ENCODE results near the gene GPR39. TPM values are rescaled to one million over a fixed set of nuclear protein-coding genes. Genes with fewer than 3 reads are reported as not detected.
"Not testable (repeated sequence)": the region's sequence is repeated elsewhere in the genome, so short reads cannot be mapped to it uniquely, and the experiment has no call there.

The GPR39 gene
- 7.4 TPM for total RNA-seq

DNA sequence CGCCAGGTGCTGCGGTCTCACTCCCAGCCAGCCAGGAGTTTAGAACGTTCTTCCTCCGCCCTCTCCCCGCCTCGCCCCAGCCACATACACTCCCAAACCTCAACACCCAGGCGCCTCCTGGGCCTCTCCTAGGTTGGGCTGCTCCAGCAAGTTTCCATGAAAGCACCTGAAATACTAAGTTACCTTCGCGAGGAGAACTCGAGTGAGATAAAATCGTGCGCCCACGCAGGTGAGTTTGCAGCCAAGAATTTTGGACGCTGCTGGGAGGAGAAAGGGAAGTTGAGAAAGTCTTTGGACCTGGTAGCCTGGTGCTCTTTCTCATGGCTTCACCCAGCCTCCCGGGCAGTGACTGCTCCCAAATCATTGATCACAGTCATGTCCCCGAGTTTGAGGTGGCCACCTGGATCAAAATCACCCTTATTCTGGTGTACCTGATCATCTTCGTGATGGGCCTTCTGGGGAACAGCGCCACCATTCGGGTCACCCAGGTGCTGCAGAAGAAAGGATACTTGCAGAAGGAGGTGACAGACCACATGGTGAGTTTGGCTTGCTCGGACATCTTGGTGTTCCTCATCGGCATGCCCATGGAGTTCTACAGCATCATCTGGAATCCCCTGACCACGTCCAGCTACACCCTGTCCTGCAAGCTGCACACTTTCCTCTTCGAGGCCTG, at the start of gene GPR39:
Gene GPR39 (plus strand): TSS at position 83 of the 673 bp plus-strand sequence.
- DNase-seq (ENCODE audit: low spot score) (no peak), ATAC-seq (peak; percentile 32)

DNA sequence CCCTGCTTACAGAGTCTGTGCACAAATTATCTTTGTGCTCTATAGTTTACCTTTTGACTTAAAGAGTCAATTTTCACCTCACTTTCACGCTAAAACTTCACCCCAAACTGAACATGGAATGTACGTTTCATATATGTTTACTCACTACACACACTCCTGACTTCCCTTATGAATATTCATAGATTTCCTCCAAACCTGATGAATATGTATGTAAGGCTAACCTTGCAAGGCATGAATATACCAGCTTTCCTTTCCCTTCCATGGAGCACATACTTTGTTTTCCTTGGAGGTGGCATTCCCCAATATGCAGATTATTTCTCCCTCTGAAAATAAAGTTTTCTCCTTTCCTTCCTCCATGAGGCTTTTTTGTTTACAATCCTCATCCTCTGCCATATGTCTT, 48.4 kb upstream of the GPR39 start:
- ATAC-seq, result no peak

GRCh38 chr2:132372276-132372675, 44.3 kb upstream of the GPR39 start:
- no peak for ATAC-seq
- DNase-seq (ENCODE audit: low spot score), result no peak

More for the DNA sequence above, 48.4 kb upstream of the GPR39 start:
- no peak for DNase-seq (ENCODE audit: low spot score)

DNA sequence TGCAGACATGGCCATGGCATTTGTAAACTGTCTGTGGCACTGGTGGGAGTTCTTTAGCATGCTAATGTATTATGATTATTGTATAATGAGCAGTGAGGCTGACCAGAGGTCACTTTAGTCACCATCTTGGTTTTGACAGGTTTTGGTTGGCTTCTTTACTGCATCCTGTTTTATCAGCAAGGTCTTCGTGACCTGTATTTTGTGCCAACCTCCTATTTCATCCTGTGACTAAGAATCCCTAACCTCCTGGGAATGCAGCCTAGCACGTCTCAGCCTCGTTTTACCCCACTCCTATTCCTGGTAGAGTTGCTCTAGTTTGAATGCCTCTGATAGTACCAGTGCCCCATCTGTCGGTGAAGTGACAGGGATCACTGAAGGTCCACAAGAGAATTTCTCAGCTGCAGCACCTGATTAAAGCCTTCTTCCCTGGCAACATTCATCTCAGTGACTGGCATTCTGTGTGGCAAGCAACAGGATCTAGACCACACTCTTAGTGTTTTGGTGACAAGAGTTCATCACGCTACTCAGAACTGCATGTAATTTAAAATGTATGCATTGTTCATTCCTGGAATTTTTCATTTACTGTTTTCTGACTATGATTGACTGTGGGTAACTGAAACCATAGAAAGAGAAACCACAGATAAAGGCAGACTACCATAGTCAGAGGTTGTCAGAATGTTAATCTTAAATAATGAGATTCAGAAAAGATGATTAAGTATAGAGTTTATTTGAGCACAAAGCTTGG, 43.0 kb upstream of the GPR39 start:
- DNase-seq (ENCODE audit: low spot score), result no peak
- no peak for ATAC-seq

DNA sequence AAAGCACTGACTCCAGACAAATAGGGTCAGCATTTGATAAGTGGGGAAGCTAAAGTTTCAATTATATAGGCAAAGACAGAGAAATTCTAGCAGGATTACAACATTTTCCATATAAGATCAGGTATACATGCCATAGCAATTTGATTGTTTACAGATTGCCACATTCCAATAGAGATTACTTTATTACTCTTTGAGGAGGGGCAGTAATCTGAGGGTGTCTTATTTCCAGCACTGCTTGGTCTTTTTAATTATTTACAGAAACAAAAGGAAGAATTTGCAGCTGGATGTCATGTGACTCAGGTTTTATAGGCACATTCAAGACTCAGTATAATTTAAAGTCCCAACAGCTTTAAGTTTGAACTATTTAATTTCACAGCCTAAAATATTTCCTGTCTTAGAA, 42.5 kb upstream of the GPR39 start:
- DNase-seq (ENCODE audit: low spot score), result no peak
- ATAC-seq, result no peak

DNA sequence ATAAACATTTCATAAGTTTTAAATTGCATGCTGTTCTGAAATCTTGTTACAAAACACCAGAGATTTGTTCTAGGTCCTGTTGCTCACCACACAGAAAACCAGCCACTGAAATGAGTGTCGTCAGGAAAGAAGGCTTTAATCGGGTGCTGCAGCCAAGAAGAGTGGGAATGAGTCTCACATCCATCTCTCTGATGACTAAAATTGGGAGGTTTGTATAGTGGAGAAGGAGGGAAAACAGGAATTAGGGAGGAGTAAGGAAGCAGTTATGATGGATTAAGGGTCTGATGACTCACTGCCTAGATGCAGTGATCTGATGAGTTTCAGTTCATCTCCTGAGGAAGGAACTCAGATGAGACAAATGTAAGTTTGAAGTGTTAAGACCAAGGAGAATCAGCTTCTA, 42.1 kb upstream of the GPR39 start:
- DNase-seq (ENCODE audit: low spot score) (no peak), ATAC-seq (no peak)

- DNase-seq (ENCODE audit: low spot score) (no peak), ATAC-seq (no peak)
Measured at GRCh38 chr2:132374961-132375360, 41.6 kb upstream of the GPR39 start.

DNA sequence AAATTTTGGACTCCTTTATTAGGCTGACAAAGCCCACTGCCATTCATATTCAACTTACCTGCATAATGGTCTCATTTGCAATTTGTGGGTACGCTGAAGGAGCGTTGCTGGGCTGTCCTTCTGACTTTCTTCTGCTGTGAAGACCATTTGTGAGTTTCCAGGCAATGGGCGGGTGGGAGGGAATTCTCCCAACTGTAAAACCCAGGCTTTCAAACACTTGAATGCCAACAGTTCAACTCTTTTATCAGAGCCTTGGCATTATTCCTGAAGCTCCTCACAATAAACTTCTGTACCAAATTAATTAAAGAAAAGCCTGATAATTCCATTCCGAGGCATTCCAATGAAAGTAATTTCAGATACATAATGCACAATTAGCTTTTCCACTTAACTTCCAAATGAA, 35.2 kb upstream of the GPR39 start:
- DNase-seq (ENCODE audit: low spot score), result no peak
- ATAC-seq, result no peak

- ATAC-seq, result no peak
- DNase-seq (ENCODE audit: low spot score), result no peak
Measured at GRCh38 chr2:132383956-132384355, 32.6 kb upstream of the GPR39 start.

GRCh38 chr2:132384491-132385151, 32.0 kb upstream of the GPR39 start:
- peak; percentile 11 for ATAC-seq
- DNase-seq (ENCODE audit: low spot score), result no peak

DNA sequence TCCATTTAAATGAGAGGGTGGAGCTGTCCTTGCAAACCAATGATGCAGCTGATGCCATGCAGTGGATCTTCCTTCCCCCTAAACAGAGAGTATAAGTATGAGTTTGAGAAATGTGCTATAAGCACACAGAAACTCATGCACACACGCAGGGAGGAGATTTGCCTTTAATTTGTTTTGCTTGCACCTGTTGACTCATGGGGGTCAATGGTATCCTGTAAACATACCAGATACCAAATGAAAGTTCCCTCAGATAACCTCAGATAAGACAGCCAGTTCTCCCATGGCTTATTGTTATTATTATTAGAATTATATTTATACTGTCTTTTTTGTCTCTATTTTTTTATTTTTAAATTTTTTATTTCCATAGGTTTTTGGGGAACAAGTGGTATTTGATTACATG, 29.5 kb upstream of the GPR39 start:
- peak; percentile 32 for ATAC-seq
- DNase-seq (ENCODE audit: low spot score), result no peak

DNA sequence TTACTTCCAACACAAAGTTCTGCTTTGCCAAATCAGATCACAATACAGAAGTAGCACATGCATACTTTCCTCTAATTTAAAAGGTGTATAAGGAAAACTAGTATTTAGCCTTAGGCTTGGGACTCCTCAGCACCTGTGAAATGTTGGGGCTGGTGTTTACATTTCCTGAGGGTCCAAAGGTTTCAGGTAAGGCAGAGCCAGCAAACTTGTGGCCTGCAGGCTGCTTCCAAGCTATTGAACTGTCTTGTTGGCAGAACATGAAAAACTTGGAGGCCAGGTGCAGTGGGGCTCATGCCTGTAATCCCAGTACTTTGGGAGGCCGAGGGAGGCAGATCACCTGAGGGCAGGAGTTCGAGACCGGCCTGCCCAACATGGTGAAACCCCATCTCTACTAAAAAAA, 26.5 kb upstream of the GPR39 start:
- DNase-seq (ENCODE audit: low spot score), result no peak
- ATAC-seq, result peak; percentile 40

GRCh38 chr2:132391378-132391777, 25.2 kb upstream of the GPR39 start:
- ATAC-seq, result no peak
- no peak for DNase-seq (ENCODE audit: low spot score)

DNA sequence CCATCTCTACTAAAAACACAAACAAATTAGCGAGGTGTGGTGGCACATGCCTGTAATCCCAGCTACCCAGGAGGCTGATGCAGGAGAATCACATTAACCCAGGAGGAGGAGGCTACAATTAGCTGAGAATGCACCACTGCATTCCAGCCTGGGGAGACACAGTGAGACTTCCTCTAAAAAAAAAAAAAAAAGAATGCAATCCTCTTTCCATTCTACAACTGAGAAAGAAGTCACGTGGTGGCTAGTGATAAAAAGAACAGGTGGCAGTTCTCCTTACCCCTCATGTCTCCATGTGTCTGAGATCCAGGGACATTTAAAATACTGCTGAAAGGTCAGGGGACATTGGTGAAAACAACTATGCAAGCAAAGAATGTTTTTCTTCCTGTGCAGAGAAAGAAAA, 24.4 kb upstream of the GPR39 start:
- no peak for DNase-seq (ENCODE audit: low spot score)
- no peak for ATAC-seq

DNA sequence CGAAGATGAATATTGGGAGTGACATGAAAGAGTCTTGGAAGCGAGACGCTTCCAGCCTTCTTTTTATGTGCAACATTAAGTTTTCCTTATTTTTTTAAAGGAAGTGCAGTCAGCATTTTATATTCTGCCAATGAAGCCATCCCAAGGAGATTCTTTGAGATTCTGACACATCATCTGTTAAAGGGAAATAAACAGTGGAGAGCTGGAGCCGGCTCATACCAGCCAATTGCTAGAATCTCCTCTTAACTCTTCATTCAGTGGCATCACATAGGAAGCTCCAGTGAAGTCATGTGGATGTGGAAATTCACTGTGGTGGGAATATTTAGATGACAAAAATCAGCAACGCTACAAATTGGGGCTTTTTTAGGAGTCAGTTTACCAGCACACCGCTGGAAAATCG, 23.7 kb upstream of the GPR39 start:
- no peak for ATAC-seq
- DNase-seq (ENCODE audit: low spot score), result no peak

- ATAC-seq; DNase-seq (ENCODE audit: low spot score): not testable (repeated sequence)
Measured at GRCh38 chr2:132397042-132397441, 19.6 kb upstream of the GPR39 start.

- no peak for ATAC-seq
- DNase-seq (ENCODE audit: low spot score), result no peak
Measured at GRCh38 chr2:132400169-132400900, 16.3 kb upstream of the GPR39 start.

- no peak for ATAC-seq
- no peak for DNase-seq (ENCODE audit: low spot score)
Measured at GRCh38 chr2:132400901-132401240, 15.7 kb upstream of the GPR39 start.

DNA sequence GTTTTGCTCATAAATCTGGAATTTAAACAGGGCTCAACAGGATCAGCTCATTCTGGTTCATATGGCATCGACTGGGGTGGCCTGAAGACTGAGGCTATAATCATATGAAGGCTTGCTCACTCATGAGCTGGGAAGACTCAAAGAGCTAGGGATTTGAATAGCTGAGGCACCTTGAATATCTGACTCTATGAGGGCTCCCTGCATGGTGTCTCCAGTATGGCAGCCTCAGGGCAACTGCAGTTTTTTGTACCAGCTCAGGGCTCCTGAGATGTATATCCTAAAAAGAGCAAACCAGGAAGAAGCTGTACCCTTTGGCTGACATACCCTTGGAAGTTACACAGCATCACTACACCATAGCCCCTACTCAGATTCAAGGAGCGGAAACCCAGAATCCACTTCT, 15.3 kb upstream of the GPR39 start:
- no peak for ATAC-seq

GRCh38 chr2:132403146-132403545, 13.5 kb upstream of the GPR39 start:
- ATAC-seq (no peak), DNase-seq (ENCODE audit: low spot score) (no peak)

More for the DNA sequence above, 15.3 kb upstream of the GPR39 start:
- no peak for DNase-seq (ENCODE audit: low spot score)

DNA sequence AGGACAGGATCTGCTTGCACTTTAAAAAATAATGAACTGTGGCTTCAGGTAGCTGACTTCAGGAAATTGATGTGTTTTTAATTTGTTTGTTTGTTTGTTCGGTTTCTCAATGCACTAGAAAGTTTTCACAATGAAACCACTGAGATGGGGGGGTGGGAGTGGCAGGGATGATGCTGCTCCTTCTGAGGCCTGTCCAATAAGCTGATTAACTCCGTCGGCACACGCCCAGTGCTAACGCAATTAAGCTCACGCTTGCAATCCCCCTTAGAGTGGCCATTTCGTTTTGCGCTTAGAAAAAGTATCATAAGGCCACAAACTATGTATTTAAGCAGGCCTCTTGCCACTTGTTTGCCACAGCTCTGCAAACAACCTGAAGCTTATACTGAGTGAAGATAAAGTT, 12.5 kb upstream of the GPR39 start:
- ATAC-seq, result no peak
- DNase-seq (ENCODE audit: low spot score), result no peak

DNA sequence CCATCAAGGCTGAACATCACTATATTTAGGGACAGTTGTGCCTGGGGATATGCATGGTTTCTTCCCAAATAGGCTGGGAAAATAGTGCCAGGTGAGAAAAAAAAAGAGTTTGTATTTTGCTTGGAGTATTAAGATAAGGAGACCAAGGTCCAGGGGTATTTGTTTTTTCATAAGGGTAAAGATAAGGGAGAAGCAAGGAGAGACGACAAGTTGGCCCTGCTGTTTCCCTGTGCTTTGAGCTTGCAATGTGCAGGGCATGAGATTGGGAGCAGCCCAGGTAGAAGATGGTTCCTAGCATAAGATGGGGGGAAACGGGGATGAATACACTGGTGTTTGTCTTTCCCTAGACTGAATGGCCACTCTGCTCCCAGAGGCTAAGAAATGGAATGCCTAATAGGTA, 8.8 kb upstream of the GPR39 start:
- ATAC-seq, result no peak

More for the DNA sequence above, 8.8 kb upstream of the GPR39 start:
- no peak for DNase-seq (ENCODE audit: low spot score)
